K562 (cell line): ENCODE measurements around the gene RNF112. TPM values are rescaled to one million over a fixed set of nuclear protein-coding genes. Genes with fewer than 3 reads are reported as not detected.

ENCODE experiments used
- ATAC-seq: fragments of 200-7000 bp; cut with Tn5 transposase; 3 replicates; pipeline ENCODE4 v1.9.1; 2020; ENCODE audit warnings: moderate library complexity
- BruUV-seq: library from RNA; stranded (reverse); fragments of 400-500 nt; replicated peaks from 2 replicates; lab custom pipeline; 2021; lab: Mats Ljungman, UMichigan
- CTCF ChIA-PET: fragments of 300-600 bp; formaldehyde crosslinking; extraction: SDS; loops from one replicate; lab custom pipeline; 2021; ENCODE audit warnings: low intra/inter-chr PET ratio; lab: Yijun Ruan, JAX
- POLR2A ChIA-PET: fragments of 300-600, 350-650 bp; sonication (Branson Sonifier 250); formaldehyde crosslinking; extraction: SDS; loops from one replicate; lab custom pipeline; 2021; ENCODE audit warnings: antibody characterized with exemption, inconsistent platforms; lab: Yijun Ruan, JAX
- DNase-seq, 4 experiments: peaks; one replicate each; pipeline versions ENCODE4 v3.0.0 to v3.0.0-alpha.2; 2011 to 2018; ENCODE audit warnings: low spot score in 3 of 4, mixed read lengths in 3 of 4; ENCODE audit errors: extremely low read depth in 1 of 4
- FAIRE-seq: peaks from 2 replicates; lab custom pipeline; 2011; peaks lifted over from hg19 to GRCh38; lab: Jason Lieb, UNC
- H2AFZ ChIP-seq: 2 replicates; pipeline ENCODE4 v1.6.0; 2011; ENCODE audit warnings: low read depth, low read length, control low read depth, inconsistent platforms
- H3K27ac ChIP-seq: fragments of 200-600 bp; 3 replicates; pipeline ENCODE4 v1.8.0; 2011; ENCODE audit warnings: low read depth, mild to moderate bottlenecking, control low read depth, inconsistent platforms, low read length, moderate library complexity, mixed read lengths; ENCODE audit errors: extremely low read depth
- H3K27me3 ChIP-seq, 2 experiments: fragments of 300-600 bp in 1 of 2; 2 replicates in 1 of 2; 3 replicates in 1 of 2; pipeline versions ENCODE4 v1.6.0 to v1.8.0; 2011; ENCODE audit warnings: inconsistent platforms in 2 of 2, low read length in 2 of 2, mild to moderate bottlenecking in 1 of 2, mixed read lengths in 1 of 2, moderate library complexity in 1 of 2; ENCODE audit not compliant: control insufficient read depth in 2 of 2, insufficient read depth in 2 of 2
- H3K36me3 ChIP-seq: fragments of 300-600 bp; 3 replicates; pipeline ENCODE4 v1.8.0; 2011; ENCODE audit warnings: mild to moderate bottlenecking, low read length, inconsistent platforms; ENCODE audit not compliant: control insufficient read depth, insufficient read depth
- H3K4me1 ChIP-seq, 2 experiments: fragments of 200-600 bp in 1 of 2; replicated peaks in 1 of 2; 2 replicates in 1 of 2; 3 replicates in 1 of 2; pipeline versions ENCODE4 v1.5.1 to v1.8.0; 2011; ENCODE audit warnings: inconsistent platforms in 2 of 2, low read length in 2 of 2, mild to moderate bottlenecking in 1 of 2, mixed read lengths in 1 of 2, moderate library complexity in 1 of 2; ENCODE audit not compliant: control insufficient read depth in 2 of 2, insufficient read depth in 2 of 2
- H3K4me2 ChIP-seq: 2 replicates; pipeline ENCODE4 v1.6.1; 2011; ENCODE audit warnings: low read length, control low read depth, inconsistent platforms, mixed read lengths; ENCODE audit not compliant: insufficient read depth
- H3K4me3 ChIP-seq: fragments of 200-600 bp; sonication (generic), shearing (Covaris generic); 2 replicates; pipeline ENCODE4 v1.5.1; 2016; ENCODE audit warnings: control low read depth, inconsistent platforms
- H3K79me2 ChIP-seq: fragments of 200-600 bp; 3 replicates; pipeline ENCODE4 v1.8.0; 2011; ENCODE audit warnings: low read length, inconsistent platforms; ENCODE audit not compliant: control insufficient read depth, insufficient read depth
- H3K9ac ChIP-seq, 2 experiments: 2 replicates each; pipeline versions ENCODE4 v1.6.0 to v1.6.1; 2011; ENCODE audit warnings: low read depth in 2 of 2, low read length in 2 of 2, control low read depth in 1 of 2, inconsistent platforms in 1 of 2, mild to moderate bottlenecking in 1 of 2, mixed read lengths in 1 of 2; ENCODE audit not compliant: insufficient read depth in 1 of 2
- H3K9me1 ChIP-seq: one replicate; pipeline ENCODE4 v1.6.0; 2011; ENCODE audit warnings: inconsistent platforms, mild to moderate bottlenecking, low read length, moderate library complexity; ENCODE audit not compliant: control insufficient read depth, insufficient read depth
- H3K9me3 ChIP-seq: replicated peaks from 2 replicates; pipeline ENCODE4 v1.5.1; 2011; ENCODE audit warnings: low read depth, low read length, inconsistent platforms; ENCODE audit not compliant: control insufficient read depth, insufficient read depth
- H4K20me1 ChIP-seq: replicated peaks from 2 replicates; pipeline ENCODE4 v1.6.1; 2011; ENCODE audit warnings: low read length, inconsistent platforms, mixed read lengths; ENCODE audit not compliant: control insufficient read depth, insufficient read depth
- BCOR ChIP-seq: fragments of 450-650 bp; IDR thresholded peaks from 2 replicates; pipeline ENCODE4 v1.6.1; 2016
- CEBPG ChIP-seq, 3 experiments: fragments of 200-800 bp in 1 of 3; sonication (Bioruptor generic) in 1 of 3; sonication (generic) in 1 of 3; formaldehyde crosslinking in 1 of 3; IDR thresholded peaks in 2 of 3; conservative IDR thresholded peaks in 1 of 3; 2 replicates each; pipeline versions ENCODE4 v1.6.1 to v1.8.0; 2016 to 2022; ENCODE audit warnings: missing compliant biosample characterization in 2 of 3, missing genetic modification characterization in 2 of 3, mild to moderate bottlenecking in 1 of 3, missing genetic modification reagents in 1 of 3
- SIRT6 ChIP-seq: IDR thresholded peaks from one replicate; pipeline ENCODE4 v1.6.1; 2012; ENCODE audit warnings: low read depth, mild to moderate bottlenecking, control low read depth, inconsistent platforms, low read length, moderate library complexity
- SREBF2 ChIP-seq: sonication (generic); formaldehyde crosslinking; IDR thresholded peaks from 2 replicates; pipeline ENCODE4 v1.4.0; 2020; ENCODE audit warnings: mild to moderate bottlenecking, missing genetic modification reagents
- YY1 ChIP-seq, 3 experiments: IDR thresholded peaks; 2 replicates each; pipeline ENCODE4 v1.6.1; 2011; ENCODE audit warnings: low read length in 2 of 3, mild to moderate bottlenecking in 2 of 3, moderate library complexity in 2 of 3, borderline replicate concordance in 1 of 3, control low read depth in 1 of 3, low read depth in 1 of 3; ENCODE audit not compliant: insufficient read depth in 3 of 3, insufficient replicate concordance in 2 of 3, control insufficient read depth in 1 of 3, insufficient read length in 1 of 3; ENCODE audit errors: extremely low read depth in 1 of 3
- WGBS: fragments of 100-300 bp; shearing (Covaris generic); methylation state at CpG from one replicate; pipeline ENCODE4 v1.1.6; 2016; ENCODE audit warnings: low coverage, mixed read lengths; ENCODE audit not compliant: insufficient coverage; ENCODE audit errors: missing lambda C conversion rate; 5-methylcytosine and 5-hydroxymethylcytosine counted together
- in situ Hi-C: fragments of 300-500 bp; cut with MboI; formaldehyde crosslinking; loops from 4 replicates; pipeline ENCODE4 v1.15.0; 2018; ENCODE audit warnings: inconsistent platforms, mixed read lengths
- intact Hi-C: fragments of 100-400 bp; cut with micrococcal nuclease; formaldehyde crosslinking; loops from 2 replicates; pipeline ENCODE4 v1.14.2; 2022
- polyA plus RNA-seq, 8 experiments: library from polyadenylated mRNA; depleted of rRNA in 4 of 8; stranded (reverse) in 5 of 8; unstranded in 3 of 8; fragments of >200 nt; fragmentation: Nextera tagmentation in 2 of 8; fragmentation: Illumina TruSeq in 1 of 8; extraction: Ambion mirVana in 2 of 8; extraction: Trizol in 1 of 8; gene quantifications; 2 replicates each; pipeline versions ENCODE4 v1.2.1 to v1.2.3, GENCODE V29; 2011 to 2014; ENCODE audit warnings: inconsistent platforms in 1 of 8, missing spikeins in 1 of 8
- total RNA-seq, 7 experiments: library from RNA; depleted of rRNA in 6 of 7; stranded (reverse); fragments of >200 nt in 6 of 7; fragmentation: Illumina TruSeq in 2 of 7; extraction: Trizol in 2 of 7; gene quantifications; 2 replicates each; pipeline versions ENCODE4 v1.2.1 to v1.2.3, GENCODE V29; 2011 to 2021; ENCODE audit warnings: low replicate concordance in 1 of 7
- TF ChIP-seq, protein P1 (sequence below): IDR thresholded peaks from 2 replicates; pipeline ENCODE4 v1.6.1; 2014; ENCODE audit warnings: antibody characterized with exemption
- TF ChIP-seq, protein P2 (sequence below): fragments of 200-800 bp; sonication (Bioruptor generic); IDR thresholded peaks from 2 replicates; pipeline ENCODE4 v1.6.1; 2017; ENCODE audit warnings: missing genetic modification characterization, missing compliant biosample characterization
- TF ChIP-seq, protein P3 (sequence below): sonication (generic); formaldehyde crosslinking; IDR thresholded peaks from 2 replicates; pipeline ENCODE4 v1.8.1; 2023; ENCODE audit warnings: mild to moderate bottlenecking, missing genetic modification reagents

The RNF112 gene
- total and polyA plus RNA-seq, 9 of the 15 experiments (the other 6 are each of a cell fraction or from before 2014, with no cell fraction given): 0.05 TPM; not detected in 8

DNA sequence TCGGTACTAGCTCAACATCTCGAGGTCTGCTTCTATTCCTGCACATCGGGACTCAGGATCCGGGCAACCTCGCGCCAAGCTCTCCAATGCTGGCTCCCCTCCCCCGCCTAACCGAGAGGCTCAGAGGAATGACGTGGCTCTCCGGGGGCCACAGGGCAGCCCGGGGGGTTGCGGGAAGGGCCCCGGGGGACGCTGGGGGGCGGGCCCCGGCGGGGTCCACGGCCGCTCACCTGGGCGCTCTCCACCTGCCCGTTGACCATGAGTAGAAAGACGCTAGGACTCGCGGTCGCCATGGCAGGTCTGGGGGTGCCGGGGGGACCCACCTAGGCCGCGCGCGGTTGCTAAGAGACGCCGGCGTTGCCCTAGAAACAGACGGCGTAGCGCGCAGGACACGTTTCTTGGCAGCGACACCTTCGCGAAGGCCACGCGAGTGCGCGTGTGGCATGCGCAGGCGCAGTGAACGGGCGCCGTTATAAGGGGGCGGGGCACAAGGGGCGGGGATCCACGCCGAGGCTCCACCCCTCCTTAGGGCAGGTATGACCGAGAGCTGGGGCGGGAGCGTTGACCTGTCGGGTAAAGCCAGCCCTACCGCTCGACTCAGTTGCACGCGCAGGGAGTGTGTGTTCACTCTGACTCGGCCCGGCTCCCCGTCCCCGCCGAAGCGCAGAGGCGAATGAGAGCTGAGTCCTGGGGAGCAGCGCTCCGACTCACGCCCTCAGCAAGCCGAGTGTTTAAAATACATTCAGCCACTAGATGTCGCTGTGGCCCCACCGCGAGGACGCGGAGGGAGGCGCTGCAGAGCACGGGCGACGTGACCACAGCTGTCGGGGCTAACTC lies 48.5 kb upstream of the RNF112 start, which contains the start of gene B9D1 (continued):
- TF ChIP-seq, protein P1, sequence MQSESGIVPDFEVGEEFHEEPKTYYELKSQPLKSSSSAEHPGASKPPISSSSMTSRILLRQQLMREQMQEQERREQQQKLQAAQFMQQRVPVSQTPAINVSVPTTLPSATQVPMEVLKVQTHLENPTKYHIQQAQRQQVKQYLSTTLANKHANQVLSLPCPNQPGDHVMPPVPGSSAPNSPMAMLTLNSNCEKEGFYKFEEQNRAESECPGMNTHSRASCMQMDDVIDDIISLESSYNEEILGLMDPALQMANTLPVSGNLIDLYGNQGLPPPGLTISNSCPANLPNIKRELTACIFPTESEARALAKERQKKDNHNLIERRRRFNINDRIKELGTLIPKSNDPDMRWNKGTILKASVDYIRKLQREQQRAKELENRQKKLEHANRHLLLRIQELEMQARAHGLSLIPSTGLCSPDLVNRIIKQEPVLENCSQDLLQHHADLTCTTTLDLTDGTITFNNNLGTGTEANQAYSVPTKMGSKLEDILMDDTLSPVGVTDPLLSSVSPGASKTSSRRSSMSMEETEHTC: no peak
- TF ChIP-seq SIRT6: no peak
- TF ChIP-seq, protein P2, sequence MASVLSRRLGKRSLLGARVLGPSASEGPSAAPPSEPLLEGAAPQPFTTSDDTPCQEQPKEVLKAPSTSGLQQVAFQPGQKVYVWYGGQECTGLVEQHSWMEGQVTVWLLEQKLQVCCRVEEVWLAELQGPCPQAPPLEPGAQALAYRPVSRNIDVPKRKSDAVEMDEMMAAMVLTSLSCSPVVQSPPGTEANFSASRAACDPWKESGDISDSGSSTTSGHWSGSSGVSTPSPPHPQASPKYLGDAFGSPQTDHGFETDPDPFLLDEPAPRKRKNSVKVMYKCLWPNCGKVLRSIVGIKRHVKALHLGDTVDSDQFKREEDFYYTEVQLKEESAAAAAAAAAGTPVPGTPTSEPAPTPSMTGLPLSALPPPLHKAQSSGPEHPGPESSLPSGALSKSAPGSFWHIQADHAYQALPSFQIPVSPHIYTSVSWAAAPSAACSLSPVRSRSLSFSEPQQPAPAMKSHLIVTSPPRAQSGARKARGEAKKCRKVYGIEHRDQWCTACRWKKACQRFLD (CRISPR knock-in tag): no peak
- no peak for TF ChIP-seq SREBF2

DNA sequence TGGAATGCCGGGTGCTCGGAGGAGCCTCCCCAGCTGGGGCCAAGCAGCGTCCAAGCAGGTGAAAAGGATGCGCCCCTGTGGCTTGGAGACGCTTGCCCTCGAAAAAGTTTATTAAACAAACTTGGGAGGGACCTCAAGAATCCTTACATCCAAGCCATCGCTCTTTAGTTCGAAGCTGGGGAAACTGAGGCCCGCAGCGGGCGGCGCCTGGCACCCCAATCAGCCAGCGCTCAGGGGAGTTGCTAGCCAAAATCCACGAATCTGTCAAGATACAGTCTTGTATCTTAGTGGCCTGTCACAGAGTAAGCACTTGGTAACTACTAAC lies 48.0 kb upstream of the RNF112 start:
- H3K79me2 ChIP-seq: peaks cover 9% of the 10 kb centered on the region; the same call in 2 of the 3 replicates
- in situ Hi-C loops (loop anchor here (5.0 to 10.0 kb wide), 2 partner anchors 84 to 402 kb away; no protein-coding TSS in a partner anchor), intact Hi-C loops (loop anchor here (1.0 kb wide), 1 partner anchor 84 kb away; no protein-coding TSS in a partner anchor)
- no peaks in the 10 kb centered on the region for H4K20me1 ChIP-seq
- POLR2A ChIA-PET: interaction anchor here (1.1 to 2.1 kb wide), 2 partner anchors 14 to 115 kb away, joined by 6 to 11 read pairs; partner anchors contain the start of gene MAPK7
- H3K9me1 ChIP-seq: no peaks in the 10 kb centered on the region
- peaks cover 6 to 24% of the 10 kb centered on the region in 2 experiments; a peak in 4 of 5 replicates for H3K4me1 ChIP-seq
- H3K4me2 ChIP-seq: peak overlapping the region; percentile 91
- peak overlapping the region; percentile 80 to 91; a peak in 3 of 4 replicates for H3K9ac ChIP-seq
- no peaks in the 10 kb centered on the region for H3K27me3 ChIP-seq
- H3K4me3 ChIP-seq: peak overlapping the region; percentile 76
- H3K9me3 ChIP-seq: no peaks in the 10 kb centered on the region
- CTCF ChIA-PET: interaction anchor here (0.8 to 2.5 kb wide), 2 partner anchors 84 to 107 kb away, joined by 4 to 14 read pairs; no protein-coding TSS in a partner anchor
- 36% methylated on average over 14 of the region's 14 CpGs for WGBS
- FAIRE-seq: no peak
- TF ChIP-seq YY1 (IDR thresholded peaks at IDR 0.05; ENCODE audit: borderline replicate concordance in 1 of 3, control insufficient read depth in 1 of 3, extremely low read depth in 1 of 3, insufficient read depth in 3 of 3, insufficient read length in 1 of 3, insufficient replicate concordance in 2 of 3, low read depth in 1 of 3, low read length in 2 of 3) (peak in 1 of 3 experiments; percentile 7), CEBPG (CRISPR knock-in tag; IDR thresholded peaks at IDR 0.05) (no peak), CEBPG (tag; conservative IDR thresholded peaks at IDR 0.05 in 1 of 2, IDR thresholded peaks at IDR 0.05 in 1 of 2) (no peak), BCOR (peak; percentile 45; the same call in 1 of the 2 replicates)
- TF ChIP-seq, protein P3, sequence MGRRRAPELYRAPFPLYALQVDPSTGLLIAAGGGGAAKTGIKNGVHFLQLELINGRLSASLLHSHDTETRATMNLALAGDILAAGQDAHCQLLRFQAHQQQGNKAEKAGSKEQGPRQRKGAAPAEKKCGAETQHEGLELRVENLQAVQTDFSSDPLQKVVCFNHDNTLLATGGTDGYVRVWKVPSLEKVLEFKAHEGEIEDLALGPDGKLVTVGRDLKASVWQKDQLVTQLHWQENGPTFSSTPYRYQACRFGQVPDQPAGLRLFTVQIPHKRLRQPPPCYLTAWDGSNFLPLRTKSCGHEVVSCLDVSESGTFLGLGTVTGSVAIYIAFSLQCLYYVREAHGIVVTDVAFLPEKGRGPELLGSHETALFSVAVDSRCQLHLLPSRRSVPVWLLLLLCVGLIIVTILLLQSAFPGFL (CRISPR knock-in tag): 0 out of 2 replicates have a peak, but pooled peaks have one; percentile 69
- peak overlapping the region; percentile 98 for H2AFZ ChIP-seq
- ATAC-seq: no peak
- no TSS peak for BruUV-seq
- no peak overlapping the region for H3K27ac ChIP-seq
- H3K36me3 ChIP-seq: no peaks in the 10 kb centered on the region
- DNase-seq: no peak
